GM21529 (cell line): ENCODE data around the gene REEP2.
"Not testable (repeated sequence)": the region's sequence is repeated elsewhere in the genome, so short reads cannot be mapped to it uniquely, and the experiment has no call there.

Source experiments
- ATAC-seq: cut with Tn5 transposase; IDR thresholded peaks from one replicate; pipeline ENCODE4 v1.9.1; 2021; ENCODE audit not compliant: unreplicated experiment

Gene REEP2, protein sequence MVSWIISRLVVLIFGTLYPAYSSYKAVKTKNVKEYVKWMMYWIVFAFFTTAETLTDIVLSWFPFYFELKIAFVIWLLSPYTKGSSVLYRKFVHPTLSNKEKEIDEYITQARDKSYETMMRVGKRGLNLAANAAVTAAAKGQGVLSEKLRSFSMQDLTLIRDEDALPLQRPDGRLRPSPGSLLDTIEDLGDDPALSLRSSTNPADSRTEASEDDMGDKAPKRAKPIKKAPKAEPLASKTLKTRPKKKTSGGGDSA

DNA sequence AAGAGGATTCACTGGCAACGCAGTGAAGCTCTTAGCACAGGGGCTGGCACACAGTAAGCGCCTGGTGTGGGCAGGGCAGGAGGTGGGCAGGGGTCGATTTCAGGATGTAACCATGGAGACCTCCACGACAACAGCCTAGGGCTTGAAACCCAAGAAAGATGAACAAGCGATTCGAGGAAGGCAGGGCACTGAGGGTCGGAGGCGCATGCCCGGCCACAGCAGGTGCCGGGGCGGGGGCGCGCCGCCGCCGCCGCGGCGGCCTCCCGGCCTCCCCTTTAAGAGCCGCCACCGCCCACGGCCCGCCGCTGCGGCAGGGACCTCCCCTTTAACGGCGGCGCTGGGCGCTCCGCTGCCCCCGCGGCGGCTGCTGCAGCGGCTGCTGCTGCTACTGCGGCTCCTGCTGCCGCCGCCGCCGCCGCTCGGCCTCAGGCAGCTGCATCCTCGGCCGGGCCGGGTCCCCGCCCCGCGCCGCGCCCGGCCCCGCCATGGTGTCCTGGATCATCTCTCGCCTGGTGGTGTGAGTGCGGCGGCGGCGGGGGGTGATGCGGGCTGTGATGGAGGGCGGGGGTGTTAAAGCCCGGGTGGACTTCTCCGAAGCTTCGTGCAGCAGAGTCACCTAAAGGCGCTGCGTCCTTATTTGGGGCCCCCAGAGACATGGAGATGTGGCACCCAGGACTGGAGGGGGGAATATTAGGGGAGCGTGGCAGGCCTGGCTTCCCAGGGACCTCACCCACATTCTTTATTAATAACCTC is at the start of gene REEP2:
Gene REEP2, plus strand, starts transcription at position 334 of the 753 bp plus-strand sequence. Its CDS starts 152 bp downstream, at position 486.
- ATAC-seq: peak; percentile 79

DNA sequence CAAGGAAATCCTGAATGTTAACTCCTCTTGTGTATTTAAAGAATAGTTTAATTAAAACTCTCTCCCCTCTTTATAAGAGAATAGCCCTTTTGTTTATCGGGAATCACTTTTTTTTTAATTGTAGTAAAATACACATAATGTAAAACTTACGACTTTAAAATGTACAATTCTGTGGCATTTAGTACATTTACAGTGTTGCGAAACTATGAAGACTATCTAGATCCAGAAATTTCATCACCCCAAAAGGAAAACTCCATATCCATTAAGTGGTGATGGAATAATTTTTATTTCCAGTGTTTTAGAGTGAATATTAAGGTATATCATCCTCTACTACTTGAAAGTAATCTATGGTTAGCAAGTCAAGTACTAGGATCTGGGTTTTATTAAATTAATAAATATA is 49.5 kb upstream of the REEP2 start:
- no peak for ATAC-seq

DNA sequence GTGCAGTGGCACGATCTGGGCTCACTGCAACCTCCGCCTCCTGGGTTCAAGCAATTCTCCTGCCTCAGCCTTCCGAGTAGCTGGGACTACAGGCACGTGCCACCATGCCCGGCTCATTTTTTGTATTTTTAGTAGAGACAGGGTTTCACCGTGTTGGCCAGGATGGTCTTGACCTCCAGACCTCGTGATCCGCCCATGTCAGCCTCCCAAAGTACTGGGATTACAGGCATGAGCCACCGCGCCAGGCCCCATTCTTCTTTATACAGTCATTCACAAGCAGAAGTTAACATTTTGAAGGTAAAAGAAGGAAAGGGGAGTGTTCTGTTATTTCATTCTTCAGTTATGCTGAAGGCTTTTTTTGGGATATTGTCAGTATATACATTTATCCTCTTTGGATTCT is 48.9 kb upstream of the REEP2 start:
- not testable (repeated sequence) for ATAC-seq

DNA sequence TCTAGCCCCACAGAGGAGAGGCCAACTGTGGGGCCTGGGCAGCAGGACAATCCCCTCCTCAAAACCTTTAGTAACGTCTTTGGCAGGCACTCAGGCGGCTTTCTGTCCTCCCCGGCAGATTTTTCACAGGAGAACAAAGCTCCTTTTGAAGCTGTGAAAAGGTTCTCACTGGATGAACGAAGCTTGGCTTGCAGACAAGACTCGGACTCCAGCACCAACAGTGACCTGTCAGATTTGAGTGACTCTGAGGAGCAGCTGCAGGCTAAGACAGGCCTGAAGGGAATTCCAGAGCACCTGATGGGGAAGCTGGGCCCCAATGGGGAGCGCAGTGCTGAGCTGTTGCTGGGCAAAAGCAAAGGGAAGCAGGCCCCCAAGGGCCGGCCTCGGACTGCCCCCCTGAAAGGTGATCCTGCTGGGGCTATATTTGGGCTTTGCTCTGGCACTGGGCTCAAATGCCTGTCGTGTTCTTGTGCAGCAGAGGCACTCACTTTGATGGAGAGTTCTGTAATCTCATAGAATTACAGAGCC is 46.9 kb upstream of the REEP2 start:
- ATAC-seq: no peak

DNA sequence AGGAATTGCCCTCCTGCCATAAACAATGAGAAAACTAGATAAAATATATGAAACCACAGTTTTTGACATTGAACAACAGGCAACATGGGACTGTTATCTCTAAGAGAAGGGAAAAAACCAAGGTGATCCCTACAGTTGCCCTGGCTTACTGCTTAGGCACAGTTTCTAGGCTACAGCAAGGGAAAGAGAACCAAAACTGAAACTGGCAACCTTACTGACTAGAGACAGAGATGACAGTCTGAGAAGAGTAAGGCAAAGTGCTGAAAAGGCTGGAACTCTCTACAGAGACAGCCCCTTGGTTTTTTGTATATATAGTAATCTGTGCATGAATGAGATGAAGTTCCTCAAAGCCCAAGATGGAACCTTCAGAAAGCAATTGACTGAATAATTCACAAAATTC is 36.2 kb upstream of the REEP2 start:
- ATAC-seq: peak; percentile 67

DNA sequence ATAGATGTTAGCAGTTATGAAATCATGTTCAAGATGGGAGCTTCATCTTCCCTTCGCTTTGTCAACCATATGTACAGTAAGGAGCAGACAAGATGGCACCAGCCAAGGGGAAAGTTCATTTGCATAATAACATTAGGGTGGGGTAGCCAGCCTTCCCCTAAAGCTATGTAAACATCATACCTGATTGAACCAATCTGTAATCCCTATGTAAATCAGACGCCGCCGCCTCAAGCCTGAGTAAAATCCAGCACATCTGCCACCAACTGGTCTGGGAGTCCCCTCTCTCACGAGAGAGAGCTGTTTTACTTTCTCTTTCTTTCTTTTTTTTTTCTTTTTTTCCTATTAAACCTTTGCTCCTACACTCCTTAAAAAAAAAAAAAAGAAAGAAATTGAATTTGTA is 30.8 kb upstream of the REEP2 start:
- ATAC-seq: peak; percentile 69

DNA sequence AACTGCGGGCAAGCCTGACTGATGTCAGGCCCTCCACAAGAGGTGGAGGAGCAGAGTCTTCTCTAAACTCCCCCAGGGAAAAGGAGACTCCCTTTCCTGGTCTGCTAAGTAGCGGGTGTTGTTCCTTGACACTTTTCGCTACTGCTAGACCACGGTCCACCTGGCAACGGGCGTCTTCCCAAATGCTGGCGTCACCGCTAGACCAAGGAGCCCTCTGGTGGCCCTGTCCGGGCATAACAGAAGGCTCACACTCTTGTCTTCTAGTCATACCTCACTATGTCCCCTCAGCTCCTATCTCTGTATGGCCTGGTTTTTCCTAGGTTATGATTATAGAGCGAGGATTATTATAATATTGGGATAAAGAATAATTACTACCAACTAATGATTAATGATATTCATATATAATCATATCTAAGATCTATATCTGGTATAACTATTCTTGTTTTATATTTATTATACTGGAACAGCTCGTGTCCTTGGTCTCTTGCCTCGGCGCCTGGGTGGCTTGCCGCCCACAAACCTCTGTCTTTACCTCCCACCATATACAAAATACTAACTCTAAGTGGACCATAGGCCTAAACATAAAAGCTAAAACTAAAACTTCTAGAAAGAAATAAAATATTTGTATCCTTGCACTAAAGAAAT is 27.7 kb upstream of the REEP2 start:
- not testable (repeated sequence) for ATAC-seq

DNA sequence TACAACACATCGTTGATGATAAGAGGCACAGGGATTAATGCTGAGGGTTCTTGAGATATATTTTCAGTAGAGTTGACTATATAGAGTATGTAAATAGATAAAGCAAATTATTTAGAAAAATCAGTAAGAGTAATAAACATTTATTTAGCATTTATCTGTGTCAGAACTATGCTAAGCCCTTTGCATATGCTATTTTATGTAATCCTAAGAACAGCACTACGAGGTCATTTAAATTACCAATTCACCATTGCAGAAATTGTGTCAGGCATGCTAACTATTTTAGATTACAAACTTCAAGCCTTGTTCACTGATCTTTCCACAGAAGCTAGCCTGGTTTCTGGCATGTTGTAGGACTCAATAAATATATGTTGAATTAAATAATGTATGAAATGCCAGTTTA is 20.4 kb upstream of the REEP2 start:
- no peak for ATAC-seq

DNA sequence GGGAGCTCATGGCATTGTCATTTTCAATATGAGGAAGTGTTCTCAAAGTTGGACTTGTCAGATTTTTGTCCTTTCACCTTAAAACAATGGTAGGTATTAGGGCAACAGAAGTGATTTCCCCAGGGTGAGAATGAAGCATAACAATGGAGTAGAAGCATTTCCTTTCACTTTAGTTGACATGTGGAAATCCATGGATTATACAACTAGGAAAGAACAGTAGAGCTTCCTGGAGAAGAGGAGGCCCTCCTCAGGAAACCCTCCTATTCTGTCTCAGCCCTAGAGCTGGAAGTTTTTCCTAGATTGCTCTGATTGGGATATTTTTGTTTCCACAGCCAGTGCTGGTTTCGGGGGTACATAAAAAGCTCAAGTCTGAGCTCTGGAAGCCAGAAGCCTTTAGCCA is 13.8 kb upstream of the REEP2 start:
- ATAC-seq: no peak

DNA sequence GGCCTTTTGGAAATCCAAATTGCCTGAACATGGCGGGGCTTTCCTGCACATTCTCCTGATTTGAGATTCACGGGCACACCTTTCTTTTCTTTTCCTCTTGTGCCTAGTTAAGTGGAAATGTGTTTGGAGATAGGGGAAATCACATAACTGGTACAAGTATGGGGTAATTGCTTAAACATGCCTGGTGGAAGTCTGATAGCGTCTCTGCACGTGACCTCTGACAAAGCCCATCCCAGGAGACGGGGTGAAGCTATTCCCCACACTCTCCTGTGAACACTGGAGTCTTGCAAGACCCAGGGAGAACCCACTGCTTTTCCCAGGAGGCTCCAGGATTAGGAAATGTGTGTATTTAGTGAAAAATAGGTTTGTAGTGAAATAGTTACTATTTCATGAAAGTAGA is 2.9 kb upstream of the REEP2 start:
- ATAC-seq: no peak

DNA sequence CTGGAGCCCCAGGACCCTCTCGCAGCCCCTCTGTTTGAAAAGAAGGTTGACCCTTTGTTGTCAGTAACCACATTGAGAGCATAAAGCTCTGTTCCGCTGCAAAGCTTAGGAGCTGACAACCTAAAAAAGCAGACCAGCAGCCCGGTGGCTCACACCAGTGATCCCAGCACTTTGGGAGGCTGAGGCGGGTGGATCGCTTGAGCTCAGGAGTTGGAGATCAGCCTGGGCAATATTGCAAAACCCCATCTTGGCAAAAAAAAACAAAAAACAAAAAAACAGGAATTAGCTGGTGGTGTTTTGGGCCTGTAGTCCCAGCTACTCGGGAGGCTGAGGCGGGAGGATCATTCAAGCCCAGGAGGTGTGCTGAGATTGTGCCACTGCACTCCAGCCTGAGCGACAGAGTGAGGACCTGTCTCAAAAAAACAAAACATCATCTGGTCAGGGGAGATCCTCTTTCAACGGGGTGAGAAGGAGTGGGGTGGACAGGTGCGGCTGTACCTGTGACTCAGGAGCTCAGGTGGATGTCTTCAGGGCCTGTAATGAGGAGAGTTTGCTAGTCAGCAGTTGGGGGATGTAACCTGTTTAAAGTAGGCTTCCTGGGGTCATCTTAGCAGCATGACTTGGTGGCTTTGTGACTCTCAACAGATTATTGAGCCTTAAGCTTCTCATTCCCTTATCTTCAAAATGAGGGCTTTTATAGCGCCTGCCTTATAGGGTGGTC is 694 bp upstream of the REEP2 start:
- ATAC-seq: no peak

DNA sequence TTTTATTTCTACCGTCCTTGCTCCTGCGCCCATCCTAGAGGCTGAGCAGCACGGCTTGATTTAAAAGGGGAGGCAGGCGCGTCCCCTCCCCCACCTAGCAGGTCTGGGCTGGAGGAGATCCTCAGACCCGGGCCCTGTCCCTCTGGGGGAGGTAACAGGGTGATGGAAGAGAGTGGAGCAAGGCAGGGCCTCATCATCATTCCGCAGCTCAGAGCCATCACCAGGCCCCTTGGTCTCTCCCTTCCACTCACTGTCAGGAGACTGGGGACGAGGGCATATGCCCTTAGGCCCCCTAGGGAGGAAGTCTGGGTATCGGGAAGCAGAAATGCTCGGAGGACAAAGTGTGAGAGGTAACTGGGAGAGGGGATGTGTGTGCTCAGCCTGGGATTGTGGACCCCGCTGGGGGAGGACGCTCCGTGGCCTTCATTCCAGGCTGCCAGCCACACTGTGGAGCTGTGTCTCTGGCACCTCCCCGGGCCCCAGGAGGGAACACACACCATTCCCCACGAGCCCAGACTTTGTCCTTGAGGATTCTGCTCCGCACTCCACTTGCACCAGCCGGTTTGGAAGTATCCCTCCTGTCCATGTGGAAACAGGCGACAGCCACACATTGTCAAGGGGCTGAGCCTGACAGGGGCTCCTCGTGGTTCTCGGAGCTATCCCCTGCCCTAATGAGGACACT is 761 bp downstream of the REEP2 start:
- no peak for ATAC-seq

DNA sequence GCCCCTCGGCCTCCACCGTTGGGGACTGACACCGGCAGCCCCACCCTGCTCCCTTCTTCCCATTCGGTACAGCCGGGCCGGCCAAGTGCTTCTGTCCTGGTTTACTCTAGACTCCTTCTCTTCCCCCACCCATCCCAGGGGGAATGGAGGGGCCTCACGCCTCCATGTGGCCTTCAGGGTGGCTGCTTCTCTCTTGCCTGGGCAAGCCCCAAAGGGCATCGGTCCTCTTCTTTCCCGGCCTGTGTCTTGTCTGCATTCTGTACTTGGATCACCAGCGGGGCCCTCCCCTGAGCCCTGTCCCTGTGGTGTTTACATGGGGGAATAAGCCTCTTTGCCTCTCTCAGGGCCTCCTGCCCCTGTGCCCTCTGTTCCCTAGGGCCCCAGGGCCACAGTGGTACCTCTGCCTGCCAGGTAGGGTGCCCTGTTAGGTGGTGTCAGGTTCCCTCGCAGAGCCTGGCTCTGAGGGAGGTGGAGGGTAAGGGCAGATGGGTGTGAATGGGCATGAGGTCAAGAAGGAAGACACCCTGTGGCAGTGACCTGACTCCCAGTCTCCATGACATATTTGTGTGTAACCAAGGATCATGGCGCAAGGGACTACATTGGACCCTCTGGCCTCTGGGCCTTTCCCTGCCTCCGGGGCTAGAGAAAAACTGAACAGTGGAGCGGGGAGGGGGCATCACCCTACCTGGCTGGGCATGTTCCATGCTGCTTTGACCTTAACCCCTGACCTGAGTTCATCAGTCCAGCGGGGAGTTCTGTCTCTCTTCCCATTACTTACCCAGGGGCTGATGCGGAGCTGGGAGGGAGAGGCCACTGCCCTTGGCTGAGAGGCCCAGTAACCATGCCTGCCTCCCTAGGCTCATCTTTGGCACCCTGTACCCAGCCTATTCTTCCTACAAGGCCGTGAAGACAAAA is 1.6 kb downstream of the REEP2 start:
- no peak for ATAC-seq

DNA sequence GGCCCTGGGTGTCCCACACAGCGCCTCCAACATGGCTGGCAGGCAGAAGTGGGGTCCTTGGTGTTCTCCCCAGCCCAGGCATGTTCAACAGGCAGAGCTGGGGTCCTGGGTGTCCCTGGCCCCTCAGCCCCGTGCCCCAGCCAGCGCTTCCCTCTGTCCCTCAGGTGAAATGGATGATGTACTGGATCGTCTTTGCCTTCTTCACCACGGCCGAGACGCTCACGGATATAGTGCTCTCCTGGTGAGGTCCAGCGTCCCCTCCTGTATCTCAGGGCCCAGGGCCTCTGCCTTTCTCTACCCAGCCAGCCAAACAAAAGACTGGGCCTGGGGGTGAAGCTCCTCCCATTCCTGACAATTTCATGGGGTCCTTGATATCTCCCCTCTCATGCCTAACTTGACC is 2.4 kb downstream of the REEP2 start:
- ATAC-seq: no peak

DNA sequence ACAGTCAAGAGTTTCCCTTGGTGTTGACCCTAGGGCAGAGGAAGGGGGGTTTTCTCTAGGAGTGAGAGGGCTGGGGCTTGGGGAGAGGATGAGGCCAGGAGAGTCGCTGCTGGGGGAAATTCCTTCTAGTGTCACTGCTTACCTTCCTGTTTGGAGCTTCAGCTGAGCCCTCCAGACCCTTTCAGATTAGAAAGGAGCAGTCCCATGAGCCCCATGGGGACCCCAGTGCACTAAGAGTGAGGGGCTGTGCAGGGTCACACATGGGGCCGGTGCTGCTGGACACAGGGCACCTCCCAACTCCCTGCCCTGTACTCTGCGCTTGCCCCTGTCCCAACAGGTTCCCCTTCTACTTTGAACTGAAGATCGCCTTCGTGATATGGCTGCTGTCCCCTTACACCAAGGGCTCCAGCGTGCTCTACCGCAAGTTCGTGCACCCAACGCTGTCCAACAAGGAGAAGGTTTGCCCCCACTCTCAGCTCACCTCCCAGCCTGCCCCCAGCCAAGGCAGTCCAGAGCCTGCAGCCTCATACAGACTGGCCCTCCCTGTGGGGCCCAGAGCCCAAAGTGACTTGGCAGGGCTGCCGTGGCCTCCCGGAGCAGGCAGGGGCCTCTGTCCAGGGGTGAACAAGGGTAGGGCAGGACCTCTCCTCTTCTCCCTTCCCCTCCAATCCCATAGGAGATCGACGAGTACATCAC is 5.4 kb downstream of the REEP2 start:
- no peak for ATAC-seq

DNA sequence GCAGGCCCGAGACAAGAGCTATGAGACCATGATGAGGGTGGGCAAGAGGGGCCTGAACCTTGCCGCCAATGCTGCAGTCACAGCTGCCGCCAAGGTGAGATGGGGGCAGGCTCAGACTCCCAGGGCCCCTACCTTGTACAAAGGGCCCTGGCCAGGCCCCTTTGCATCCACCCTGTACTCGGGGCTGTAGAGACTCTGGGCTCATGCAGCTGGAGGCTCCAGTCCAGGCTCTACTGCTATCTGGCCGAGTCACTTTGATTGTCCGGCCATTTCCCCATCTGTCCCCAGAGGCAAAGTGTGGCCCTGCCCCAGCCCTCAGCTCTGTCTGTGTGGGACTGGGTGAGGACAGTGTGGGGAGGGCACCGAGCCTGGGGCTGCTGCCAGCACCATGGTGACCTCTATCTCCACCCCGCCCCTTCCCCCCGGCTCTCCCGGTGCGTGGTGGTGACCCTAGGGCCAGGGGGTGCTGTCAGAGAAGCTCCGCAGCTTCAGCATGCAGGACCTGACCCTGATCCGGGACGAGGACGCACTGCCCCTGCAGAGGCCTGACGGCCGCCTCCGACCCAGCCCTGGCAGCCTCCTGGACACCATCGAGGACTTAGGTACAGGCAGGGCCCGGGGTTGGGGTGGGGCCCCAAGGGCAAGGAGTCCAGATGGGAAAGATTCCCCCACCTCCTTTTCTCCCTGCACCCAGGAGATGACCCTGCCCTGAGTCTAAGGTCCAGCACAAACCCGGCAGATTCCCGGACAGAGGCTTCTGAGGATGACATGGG is 6.1 kb downstream of the REEP2 start:
- ATAC-seq: no peak

DNA sequence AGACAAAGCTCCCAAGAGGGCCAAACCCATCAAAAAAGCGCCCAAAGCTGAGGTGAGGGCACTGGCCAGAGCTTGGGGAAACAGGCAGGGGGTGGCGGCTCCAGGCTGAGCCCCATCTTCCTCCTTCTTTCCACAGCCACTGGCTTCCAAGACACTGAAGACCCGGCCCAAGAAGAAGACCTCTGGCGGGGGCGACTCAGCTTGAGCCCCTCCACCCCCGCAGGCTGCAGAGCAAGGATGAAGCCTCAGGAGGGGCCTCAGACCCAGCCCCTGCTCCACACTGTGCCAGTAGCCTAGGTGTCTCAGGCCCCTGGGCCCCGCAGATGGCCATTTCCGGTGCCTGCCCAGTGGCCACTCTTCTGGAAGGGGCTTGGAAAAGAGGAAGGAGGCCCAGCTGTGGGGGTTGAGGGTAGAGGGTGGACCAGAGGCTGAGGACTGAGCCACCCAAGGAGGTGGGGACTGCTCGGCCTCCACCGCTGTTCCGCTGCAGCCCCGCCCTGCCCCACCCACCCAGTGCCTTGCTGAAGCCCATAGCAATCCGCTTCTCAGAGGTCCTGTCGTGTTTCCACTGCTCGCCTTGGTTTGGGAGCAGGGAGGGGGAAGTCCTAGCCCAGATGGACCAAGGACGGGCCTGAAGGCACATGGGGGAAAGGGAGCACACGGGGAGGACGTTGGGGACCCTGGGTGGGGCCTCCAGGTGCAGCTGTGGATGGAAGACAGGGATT is 6.9 kb downstream of the REEP2 start:
- no peak for ATAC-seq

DNA sequence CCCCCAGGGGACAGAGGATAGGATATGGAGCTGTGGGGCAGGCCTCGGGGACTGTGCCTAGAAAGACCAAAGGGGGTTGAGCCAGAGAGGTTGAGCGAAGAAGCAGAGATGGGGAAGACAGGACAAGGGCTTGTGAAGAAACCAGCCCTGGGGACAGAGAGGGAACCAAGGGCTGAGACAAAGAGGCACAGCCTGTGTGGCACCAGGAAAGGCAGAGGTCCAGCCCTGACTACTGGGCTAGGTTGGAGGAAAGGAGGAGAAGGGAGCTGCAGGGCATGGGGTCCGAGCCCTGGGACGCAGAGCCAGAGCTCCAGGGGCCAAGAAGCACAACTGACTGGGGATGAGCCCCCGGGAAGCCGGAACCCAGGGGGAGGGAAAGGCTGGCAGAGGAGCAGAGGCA is 9.2 kb downstream of the REEP2 start:
- no peak for ATAC-seq
